Stimulated activated CD4-positive, alpha-beta T cell treated with anti-CD3 and anti-CD28 coated beads, Interleukin-15, amount 100 ng/mL, for 48 hours (primary cell): Measurements from ENCODE around the gene PAPSS2.

Source experiments
- DNase-seq, 2 donors: peaks; one replicate each; pipeline ENCODE4 v3.0.0-alpha.2; 2020; ENCODE audit warnings: low read depth in 2 of 2

Gene PAPSS2

DNA sequence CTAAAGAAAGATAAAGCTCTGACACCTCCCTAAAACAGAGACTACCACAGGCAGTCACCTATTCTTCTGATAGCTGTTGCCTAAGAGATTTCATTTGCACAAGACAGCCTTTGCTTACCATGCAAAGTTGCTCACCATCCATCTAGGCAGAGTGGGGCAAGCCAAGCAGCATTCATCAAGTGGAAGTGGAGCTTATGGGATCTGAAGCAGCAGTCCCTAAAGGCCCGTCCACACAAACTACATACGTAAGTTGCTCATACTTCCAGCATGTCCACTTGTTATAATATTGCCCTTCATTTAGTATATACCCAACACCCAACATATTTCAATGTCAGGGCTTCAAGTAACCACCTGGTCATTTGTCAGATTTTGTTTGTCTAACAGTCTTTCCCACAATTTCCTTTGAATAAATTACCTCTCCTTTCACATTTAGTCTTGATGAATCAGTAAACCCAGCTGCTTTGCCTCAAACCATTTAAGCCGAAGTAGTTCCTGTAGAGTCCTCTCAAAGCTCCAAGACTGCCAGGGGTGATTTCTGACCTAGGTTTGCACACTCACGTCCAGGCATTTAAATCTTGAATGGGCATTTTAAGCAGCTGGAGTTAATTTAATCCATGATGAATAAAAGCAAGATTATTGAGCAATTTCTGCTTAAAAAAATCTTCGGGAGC, 90.5 kb downstream of the PAPSS2 start:
- no peak for DNase-seq

DNA sequence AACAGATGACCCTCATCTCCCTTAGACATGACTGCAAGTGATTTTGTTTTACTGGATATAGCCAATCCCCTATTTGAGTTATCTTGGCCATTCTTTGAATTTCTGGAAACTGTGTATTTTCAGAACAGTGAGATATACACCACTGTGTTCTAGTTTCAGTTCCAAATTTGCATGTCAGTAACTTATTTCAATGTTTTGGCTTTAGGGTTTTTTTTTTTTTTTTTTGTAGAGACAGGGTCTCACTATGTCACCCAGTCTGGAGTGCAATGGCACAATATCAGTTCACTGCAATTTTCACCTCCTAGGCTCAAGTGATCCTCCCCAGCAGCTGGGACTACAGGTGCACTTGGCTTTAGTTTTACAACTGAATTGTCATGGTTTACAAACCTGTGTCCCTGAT, 91.1 kb downstream of the PAPSS2 start:
- DNase-seq, result no peak

DNA sequence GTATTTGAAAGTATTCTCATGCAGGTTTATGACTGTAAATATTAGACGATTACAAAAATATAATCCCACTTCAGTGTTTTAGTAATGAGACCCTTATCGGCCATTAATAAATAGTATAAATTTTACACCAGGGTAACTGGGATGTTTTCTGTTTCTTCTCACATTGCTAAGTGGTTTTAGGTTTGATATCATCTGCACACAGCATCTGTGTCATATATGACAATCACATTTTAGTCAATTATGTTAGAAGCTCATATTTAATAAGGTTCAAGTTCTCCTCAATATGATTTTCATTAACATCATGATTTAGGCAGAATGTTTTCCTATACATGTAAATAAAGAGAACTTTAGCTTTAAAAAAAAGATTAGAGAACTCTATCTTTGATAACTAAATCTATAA, 91.6 kb downstream of the PAPSS2 start:
- no peak for DNase-seq

DNA sequence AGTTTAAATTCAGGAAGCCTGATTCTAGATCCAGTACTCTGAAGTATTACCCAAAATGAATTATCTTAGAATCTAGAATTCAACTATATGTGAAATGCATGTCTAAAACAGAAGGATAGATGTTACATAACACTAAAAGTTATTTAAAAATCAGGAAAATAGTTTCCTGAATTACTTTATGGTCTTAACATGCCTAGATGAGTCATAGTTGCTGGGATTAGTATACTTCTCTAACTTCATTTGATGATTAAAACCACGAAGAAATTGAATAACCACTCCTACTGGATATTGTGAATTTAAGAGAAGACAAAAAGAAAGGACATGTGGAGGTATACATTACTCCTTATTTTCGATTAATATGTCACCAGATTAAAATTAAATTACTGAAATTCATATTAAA, 92.9 kb downstream of the PAPSS2 start:
- DNase-seq, result no peak

DNA sequence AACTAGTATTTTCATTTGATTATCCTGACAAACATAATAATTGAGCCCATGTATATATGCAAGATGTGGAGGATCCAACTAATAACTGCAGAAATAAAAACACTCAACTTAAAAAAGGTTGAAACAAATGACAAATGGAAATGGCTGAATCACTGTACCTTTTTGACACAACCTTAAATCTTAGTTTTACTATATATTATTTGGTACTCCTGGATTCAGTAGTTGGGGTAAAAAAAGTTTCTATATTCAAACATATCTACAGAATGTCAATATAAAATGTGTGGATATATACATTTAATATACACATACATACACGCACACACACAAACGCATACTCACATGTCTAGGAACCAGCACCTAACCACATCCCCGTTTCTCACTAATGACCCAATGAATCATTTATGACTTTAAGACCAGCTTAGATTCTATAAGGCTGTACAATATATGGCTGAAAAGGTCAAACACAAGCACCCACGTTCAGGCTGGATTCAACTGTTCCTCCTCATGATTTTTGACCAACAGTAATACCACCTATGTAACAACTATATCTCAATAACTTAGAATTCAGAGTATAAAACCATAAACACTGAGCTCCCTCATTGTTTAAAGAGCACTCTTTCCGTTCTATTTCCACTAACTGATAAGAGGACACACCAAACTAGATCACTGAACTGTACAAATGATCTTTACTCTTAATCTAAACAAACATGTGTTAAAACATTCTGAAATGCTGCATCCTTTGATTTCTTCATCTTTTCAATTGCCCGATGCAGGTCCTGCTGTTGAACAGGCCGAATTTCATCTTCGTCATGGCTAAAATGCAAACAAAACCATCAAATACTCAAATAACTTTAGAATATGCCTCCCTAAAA, 94.6 kb downstream of the PAPSS2 start:
- no peak for DNase-seq

DNA sequence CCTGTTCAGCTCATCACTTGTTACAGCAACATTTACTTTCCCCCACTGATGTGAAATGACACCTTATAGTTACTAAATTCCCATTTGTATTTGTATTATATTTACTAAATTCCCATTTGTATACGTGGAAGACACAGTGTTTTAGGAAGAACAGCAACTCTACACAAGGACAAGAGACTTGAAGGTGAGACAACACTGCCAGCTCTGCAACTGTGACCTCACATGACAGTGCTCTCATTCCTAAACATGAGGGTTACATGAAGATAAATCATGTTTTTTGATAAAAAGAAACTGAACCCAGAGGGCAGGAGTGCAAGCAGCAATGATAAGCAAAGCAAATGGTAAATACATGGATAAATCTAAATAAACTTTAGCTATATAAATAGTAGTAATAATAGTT, 98.0 kb downstream of the PAPSS2 start:
- DNase-seq, result no peak

DNA sequence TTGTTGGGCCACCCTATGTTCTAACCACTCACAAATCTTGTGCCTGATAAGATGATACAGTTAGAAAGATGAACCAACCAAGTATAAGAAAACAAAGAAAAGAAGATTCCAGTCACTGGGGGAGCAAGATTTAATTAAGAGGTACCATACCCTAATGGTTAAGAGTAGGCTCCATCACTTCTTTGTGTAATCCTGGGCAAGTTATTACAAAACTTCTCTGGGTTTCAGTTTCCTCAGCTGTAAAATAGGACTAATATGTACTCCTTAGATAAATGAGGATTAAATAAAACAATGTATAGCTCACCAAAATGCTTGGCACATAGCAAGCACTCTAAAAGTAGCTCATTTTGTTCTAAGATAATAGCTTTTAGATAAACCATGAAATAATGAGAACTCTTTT, 99.9 kb downstream of the PAPSS2 start:
- DNase-seq, result no peak

DNA sequence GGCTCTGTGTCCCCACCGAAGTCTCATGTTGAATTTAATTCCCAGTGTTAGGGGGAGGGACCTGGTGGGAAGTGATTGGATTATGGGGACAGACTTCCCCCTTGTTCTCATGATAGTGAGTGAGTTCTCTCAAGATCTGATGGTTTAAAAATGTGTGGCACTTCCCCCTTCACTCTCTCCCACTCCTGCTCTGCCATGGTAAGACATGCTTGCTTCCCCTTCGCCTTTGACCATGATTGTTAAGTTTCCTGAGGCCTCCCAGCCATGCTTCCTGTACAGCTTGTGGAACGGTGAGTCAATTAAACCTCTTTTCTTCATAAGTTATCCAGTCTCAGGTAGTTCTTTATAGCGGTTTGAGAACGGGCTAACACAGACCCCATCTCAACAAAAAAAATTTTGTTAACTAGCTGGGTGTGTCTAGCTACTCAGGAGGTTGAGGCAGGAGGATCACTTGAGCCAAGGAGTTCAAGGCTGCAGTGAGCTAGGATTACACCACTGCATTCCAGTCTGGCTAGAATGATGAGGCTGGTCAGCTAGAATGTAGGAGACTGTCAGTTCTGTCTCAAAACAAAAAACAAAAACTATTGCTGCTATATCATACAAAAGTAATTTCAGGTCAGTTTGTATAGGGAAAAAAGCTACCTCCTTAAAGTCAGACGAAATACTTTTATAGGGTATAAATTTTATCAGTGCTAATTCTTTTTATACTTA, 100.7 kb downstream of the PAPSS2 start:
- no peak for DNase-seq

DNA sequence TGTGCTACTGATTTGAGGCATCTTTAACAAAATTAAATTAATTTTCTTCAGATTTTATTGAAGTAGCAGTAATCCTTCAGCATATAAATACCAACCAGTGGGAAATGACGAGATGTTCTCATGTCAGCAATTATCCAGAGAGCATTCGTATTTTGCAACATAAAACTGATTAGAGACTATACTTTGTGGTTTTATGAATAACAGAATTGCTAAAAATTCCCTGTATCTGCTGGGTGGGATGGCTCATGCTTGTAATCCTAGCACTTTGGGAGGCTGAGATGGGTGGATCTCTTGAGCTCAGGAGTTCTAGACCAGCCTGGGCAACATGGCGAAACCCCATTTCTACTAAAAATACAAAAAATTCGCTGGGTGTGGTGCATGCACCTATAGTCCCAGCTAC, 101.5 kb downstream of the PAPSS2 start:
- DNase-seq, result no peak

DNA sequence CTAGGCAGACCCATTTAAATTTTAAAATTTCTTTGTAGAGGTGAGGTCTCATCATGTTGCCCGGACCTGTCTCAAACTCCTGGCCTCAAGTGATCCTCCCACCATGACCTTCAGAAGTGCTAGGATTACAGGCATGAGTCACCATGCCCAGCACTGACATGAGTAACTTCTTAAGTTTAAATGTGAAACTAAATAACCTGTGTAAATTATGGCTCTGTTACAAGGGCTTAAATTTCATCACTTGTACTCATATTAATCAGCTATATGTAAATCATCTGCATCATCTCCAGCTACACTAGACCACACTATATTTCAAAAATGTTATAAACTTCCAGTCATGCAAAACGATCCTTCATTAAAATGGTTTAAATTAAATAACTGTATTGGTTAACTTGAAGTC, 102.2 kb downstream of the PAPSS2 start:
- peak; percentile 44 to 53 for DNase-seq

DNA sequence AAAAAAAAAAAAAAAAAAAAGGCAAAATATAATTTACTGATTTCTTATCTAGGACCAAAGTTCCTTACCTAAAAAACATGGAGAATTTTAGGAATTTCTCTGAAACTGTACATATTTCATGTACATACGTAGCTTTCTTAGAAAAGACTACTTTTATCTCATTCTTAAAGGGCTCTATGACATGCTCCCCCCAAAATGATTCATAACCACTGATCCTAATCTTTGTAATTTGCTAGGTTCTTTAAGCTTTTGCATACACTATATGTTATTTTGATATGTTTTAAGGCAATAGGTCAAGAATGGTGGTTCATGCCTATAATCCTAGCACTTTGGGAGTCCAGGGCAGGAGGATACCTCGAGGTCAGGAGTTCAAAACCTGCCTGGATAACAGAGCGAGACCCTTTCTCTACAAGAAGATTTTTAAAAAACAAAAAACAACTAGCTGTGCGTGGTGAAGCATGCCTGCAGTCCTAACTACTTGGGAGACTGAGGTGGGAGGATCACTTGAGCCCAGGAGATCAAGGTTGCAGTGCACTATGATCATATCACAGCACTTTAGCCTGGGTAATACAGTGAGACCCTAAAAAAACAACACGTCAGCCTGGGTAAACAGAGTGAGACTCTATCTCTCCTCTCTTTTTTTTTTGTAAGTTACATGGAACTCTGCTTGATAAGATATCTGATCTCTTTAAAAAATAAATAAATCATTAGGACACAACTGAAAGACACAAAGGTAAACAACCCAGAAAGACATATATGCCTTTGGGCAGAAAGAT, 103.6 kb downstream of the PAPSS2 start:
- no peak for DNase-seq

DNA sequence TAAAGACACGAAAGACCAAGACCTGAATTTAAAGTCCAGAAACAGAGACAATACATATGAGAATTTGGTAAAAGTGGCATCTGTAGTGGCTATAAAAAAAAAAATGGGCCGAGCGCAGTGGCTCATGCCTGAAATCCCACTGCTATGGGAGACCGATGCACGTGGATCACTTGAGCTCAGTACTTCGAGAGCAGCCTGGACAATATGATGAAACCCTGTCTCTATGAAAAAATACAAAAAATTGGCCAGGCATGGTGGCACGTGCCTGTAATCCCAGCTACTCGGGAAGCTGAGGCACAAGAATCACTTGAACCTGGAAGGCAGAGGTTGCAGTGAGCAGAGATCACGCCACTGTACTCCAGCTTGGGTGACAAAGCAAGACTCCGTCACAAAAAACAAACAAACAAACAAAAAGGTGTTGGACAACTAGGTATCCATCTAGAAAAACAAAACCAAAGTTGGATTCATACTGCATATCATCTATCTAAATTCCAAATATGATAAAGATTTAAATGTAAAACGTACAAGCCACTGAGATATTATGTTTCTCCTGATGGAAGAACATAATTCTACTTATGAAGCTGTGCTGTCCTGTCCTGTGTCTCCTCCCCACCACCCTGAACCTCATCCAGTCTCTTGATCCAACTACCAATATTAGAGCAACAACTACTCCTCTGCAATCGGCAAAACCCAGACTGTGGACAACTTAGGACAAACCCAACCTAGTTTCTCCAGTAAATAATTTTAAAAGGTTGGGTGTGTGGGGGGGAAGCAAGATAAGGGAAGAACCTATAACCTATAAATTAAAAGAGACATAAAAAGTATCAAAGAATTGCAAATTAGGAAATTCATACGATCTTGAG, 104.6 kb downstream of the PAPSS2 start:
- no peak for DNase-seq

DNA sequence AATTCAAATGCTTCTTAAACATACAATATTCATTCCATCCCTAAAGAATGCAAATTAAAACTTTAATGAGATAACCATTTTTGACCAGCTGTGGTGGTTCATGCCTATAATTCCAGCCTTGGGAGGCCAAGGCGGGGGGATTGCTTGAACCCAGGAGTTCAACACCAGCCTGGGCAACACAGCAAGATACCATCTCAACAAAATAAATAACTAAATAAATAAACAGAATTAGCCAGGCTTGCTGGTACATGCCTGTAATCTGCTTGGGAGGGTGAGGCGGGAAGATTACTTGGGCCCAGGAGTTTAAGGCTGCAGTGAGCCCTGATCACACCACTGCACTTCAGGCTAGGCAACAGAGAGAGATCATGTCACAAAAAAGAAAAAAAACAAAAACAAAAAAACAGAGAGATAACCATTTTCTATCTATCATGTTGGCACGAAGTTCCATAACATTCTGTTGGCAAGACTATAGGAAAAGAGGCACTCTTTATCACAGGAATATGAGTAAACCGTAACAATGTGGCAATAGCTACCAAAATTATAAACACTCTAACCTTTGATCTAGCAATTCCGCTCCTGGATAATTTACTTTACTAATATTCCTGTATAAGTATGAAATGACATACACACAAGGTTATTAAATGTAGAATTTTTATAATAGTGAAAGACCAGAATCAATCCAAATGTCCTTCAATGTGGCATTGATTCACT, 106.1 kb downstream of the PAPSS2 start:
- no peak for DNase-seq

DNA sequence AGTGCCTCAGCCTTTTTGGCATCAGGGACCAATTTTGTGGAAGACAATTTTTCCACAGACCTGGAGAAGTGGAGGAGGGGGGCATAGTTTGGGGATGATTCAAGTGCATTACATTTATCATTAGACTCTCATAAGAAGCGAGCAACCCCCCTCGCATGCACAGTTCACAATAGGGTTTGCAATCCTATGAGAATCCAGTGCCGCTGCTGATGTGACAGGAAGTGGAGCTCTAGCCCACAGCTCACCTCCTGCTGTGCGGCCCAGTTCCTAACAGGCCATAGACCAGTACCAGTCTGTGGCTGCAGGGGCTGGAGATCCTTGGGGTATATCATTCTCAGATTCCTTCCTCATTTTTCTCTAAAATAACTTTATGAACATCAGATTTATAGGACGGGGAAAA, 107.6 kb downstream of the PAPSS2 start:
- no peak for DNase-seq

DNA sequence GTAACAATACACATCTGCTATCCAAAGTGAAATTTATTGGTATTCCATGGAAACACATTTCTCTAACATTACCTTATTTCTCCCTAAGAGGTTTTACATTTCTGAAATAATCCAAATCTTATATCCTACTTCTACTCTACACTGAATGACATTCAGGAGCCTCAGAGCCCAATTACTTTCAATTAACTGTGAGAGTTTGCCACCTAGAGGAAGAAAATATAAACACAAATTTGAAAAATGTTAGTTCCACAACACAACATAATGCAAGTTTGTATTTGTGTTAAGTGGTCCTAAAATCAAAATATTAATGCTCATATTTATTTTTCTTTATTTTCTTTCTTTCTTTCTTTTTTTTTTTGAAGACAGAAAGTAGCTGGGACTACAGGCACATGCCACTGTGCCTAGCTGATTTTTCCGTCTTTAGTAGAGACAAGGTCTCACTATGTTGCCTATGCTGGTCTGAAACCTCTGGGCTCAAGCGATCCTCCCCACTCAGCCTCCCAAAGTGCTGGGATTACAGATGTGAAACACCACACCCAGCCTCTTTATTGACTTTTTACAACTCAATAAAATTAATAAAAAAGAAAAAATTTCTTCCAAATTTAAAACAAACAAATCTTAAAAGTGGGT, 112.3 kb downstream of the PAPSS2 start:
- DNase-seq, result no peak

DNA sequence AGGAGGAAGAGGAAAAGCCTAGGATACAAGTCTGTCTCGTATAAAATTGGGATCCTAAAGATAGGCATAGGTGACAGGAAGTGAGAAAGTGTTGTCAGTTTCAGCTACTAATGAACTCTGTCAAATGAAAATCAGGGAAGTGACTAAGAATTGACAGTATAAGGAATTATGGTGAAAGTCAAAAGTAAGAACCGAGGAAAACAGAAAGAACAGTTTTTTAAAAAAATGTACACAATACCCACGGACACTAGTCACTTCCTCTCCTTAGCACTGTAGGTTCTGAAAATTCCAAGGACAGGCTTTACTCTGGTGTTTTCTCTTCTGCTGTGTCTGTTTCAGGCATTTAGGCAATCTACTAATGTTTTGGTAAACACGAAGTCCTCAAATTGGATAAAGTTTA, 116.1 kb downstream of the PAPSS2 start:
- DNase-seq, result no peak

DNA sequence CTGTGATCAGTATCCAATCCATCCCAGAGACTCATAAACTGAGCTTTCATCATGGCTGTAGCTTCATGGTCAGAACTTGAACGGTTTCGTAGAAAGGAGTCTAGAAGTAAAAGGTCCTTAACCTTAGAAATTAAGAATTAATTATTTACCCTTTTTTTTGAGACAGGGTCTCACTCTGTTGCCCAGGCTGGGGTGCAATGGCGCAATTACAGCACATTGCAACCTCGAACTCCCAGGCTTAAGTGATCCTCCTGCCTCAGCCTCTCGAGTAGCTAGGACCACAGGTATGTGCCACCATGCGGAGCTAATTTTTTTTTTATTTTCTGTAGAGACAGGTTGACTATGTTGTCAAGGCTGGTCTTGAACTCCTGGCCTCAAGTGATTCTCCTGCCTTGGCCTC, 116.7 kb downstream of the PAPSS2 start:
- no peak for DNase-seq

DNA sequence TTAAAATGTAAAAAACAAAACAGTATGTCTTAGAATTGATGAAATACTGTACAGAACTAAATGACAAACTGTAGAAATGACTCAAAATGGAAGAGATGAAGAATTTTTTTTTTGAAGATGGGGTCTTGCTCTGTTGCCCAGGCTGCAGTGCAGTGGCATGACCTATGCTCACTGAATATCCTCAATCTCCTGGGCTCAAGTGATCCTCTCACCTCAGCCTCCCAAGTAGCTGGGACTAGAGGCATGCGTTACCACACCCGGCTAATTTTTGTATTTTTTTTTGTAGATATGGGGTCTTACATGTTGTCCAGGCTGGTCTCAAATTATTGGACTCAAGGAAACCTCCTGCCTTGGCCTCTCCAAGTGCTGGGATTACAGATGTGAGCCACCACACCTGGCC, 121.9 kb downstream of the PAPSS2 start:
- DNase-seq, result no peak

DNA sequence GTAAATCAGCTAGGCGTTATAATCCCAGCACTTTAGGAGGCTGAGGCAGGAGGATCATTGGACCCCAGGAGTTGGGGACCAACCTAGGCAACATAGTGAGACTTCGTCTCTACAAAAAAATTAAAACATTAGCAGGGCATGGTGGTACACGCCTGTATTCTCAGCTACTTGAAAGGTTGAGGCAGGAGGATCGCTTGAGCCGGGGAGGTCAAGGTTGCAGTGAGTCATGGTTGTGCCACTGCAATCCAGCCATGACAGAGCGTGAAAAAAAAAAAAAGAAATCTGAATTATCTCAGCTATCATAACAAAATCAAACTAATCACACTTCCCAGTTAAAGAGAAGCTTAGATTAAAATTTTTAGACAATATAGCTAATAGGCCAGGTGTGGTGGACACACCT, 123.0 kb downstream of the PAPSS2 start:
- DNase-seq, result no peak

DNA sequence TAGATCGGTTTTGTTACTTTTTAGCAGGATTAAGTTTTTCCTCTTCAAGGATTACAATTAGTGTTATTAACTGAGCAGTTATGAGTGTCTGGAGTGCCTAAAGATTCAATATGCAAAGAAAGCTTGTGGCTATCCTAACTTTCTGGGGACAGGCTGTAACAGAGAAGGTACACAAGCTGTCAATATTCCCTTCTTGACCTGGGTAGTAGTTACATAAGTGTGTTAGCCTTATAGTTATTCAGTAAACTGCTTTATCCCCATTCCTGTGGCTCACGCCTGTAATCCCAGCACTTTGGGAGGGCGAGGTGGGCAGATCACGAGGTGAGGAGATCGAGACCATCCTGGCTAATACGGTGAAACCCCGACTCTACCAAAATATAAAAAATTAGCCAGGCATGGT, 126.7 kb downstream of the PAPSS2 start:
- no peak for DNase-seq
